HepG2 (cell line): ENCODE results near the gene TAF1A.

Experiments
- ARNT ChIP-seq: fragments of 450-650 bp; IDR thresholded peaks from 2 replicates; pipeline ENCODE4 v1.6.1; 2017
- EZH2 ChIP-seq: conservative IDR thresholded peaks from 2 replicates; pipeline ENCODE4 v1.6.1; 2012; ENCODE audit warnings: mild to moderate bottlenecking, low read depth, low read length, moderate library complexity
- GATAD2A ChIP-seq: IDR thresholded peaks from 2 replicates; pipeline ENCODE4 v1.6.1; 2016
- KLF12 ChIP-seq: sonication (generic); formaldehyde crosslinking; IDR thresholded peaks from 2 replicates; pipeline ENCODE4 v1.4.0; 2020; ENCODE audit warnings: missing genetic modification reagents, borderline replicate concordance
- NFE2 ChIP-seq: sonication (generic); formaldehyde crosslinking; IDR thresholded peaks from 2 replicates; pipeline ENCODE4 v1.4.0; 2020; ENCODE audit warnings: missing genetic modification reagents
- NR2F1 ChIP-seq, 2 experiments: fragments of 450-650 bp in 1 of 2; formaldehyde crosslinking in 1 of 2; IDR thresholded peaks; 2 replicates each; pipeline versions ENCODE4 v1.5.0 to v1.6.1; 2016 to 2020; ENCODE audit warnings: mild to moderate bottlenecking in 1 of 2, missing compliant biosample characterization in 1 of 2, missing genetic modification reagents in 1 of 2, moderate library complexity in 1 of 2
- ZBTB40 ChIP-seq, 2 experiments: fragments of 450-650 bp in 1 of 2; sonication (generic) in 1 of 2; formaldehyde crosslinking in 1 of 2; IDR thresholded peaks; 2 replicates each; pipeline versions ENCODE4 v1.6.1 to v1.8.0; 2016 to 2022; ENCODE audit warnings: antibody characterized with exemption in 1 of 2, mild to moderate bottlenecking in 1 of 2, missing genetic modification reagents in 1 of 2
- TF ChIP-seq, protein P1 (sequence below): sonication (generic); formaldehyde crosslinking; IDR thresholded peaks from 2 replicates; pipeline ENCODE4 v1.4.0; 2020; ENCODE audit warnings: missing genetic modification reagents

DNA sequence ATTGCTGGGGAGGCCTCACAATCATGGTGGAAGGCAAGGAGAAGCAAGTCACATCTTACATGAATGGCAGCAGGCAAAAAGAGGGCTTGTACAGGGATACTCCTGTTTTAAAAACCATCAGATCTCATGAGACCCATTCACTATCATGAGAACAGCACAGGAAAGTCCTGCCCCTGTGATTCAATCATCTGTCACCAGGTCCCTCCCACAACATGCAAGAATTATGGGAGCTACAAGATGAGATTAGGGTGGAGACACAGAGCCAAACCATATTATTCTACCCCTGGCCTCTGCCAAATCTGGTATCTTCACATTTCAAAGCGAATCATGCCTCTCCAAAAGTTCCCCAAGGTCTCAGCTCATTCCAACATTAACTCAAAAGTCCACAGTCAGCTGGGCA lies 17.0 kb upstream of the TAF1A start:
- TF ChIP-seq NFE2 (no peak), ARNT (no peak), ZBTB40 (IDR thresholded peaks at IDR 0.05) (no peak), ZBTB40 (CRISPR knock-in tag; IDR thresholded peaks at IDR 0.05) (no peak), EZH2 (no peak), NR2F1 (CRISPR knock-in tag; IDR thresholded peaks at IDR 0.05) (no peak), GATAD2A (CRISPR knock-in tag) (no peak), KLF12 (CRISPR knock-in tag) (no peak)
- TF ChIP-seq, protein P1, sequence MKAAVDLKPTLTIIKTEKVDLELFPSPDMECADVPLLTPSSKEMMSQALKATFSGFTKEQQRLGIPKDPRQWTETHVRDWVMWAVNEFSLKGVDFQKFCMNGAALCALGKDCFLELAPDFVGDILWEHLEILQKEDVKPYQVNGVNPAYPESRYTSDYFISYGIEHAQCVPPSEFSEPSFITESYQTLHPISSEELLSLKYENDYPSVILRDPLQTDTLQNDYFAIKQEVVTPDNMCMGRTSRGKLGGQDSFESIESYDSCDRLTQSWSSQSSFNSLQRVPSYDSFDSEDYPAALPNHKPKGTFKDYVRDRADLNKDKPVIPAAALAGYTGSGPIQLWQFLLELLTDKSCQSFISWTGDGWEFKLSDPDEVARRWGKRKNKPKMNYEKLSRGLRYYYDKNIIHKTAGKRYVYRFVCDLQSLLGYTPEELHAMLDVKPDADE = no peak
